Activated CD4-positive, alpha-beta T cell treated with anti-CD3 and anti-CD28 coated beads, Interleukin-2, amount 10 ng/mL, durations not matched to agents 24 days and 14 days (primary cell): ENCODE data around the gene WSCD1. TPM values are rescaled to one million over a fixed set of nuclear protein-coding genes. Genes with fewer than 3 reads are reported as not detected.

Source experiments
- DNase-seq: peaks from one replicate; pipeline ENCODE4 v3.0.0; 2022
- H3K27ac Mint-ChIP-seq: one replicate; pipeline ENCODE4 v1.8.0; 2022; ENCODE audit warnings: mild to moderate bottlenecking, mixed read lengths
- H3K27me3 Mint-ChIP-seq: one replicate; pipeline ENCODE4 v1.8.0; 2022; ENCODE audit warnings: mixed read lengths
- H3K36me3 Mint-ChIP-seq: one replicate; pipeline ENCODE4 v1.8.0; 2022; ENCODE audit warnings: low read depth, mild to moderate bottlenecking, mixed read lengths
- H3K4me1 Mint-ChIP-seq: one replicate; pipeline ENCODE4 v1.8.0; 2021; ENCODE audit warnings: mixed read lengths
- H3K4me3 Mint-ChIP-seq: one replicate; pipeline ENCODE4 v1.8.0; 2022; ENCODE audit warnings: mild to moderate bottlenecking, moderate library complexity, mixed read lengths
- H3K9me3 Mint-ChIP-seq: one replicate; pipeline ENCODE4 v1.8.0; 2021; ENCODE audit warnings: mixed read lengths
- intact Hi-C: fragments of 100-400 bp; cut with micrococcal nuclease; formaldehyde crosslinking; loops from one replicate; pipeline ENCODE4 v1.15.1; 2023
- total RNA-seq: library from RNA; stranded (reverse); gene quantifications from 2 replicates; pipeline ENCODE4 v1.2.3, GENCODE V29; 2022

WSCD1 gene
- total RNA-seq, 1 donor from 2014 or later: not detected

- Mint-ChIP-seq H3K36me3 (no peaks in the 10 kb centered on the region), H3K9me3 (no peaks in the 10 kb centered on the region), H3K27ac (no peak overlapping the region)
These were observed 14.4 kb downstream of the WSCD1 start for GRCh38 chr17:6084311-6085161.

GRCh38 chr17:6085812-6086211, 15.6 kb downstream of the WSCD1 start:
- Mint-ChIP-seq H3K4me1 (no peaks in the 10 kb centered on the region), H3K36me3 (no peaks in the 10 kb centered on the region), H3K27ac (no peak overlapping the region), H3K27me3 (no peaks in the 10 kb centered on the region), H3K4me3 (no peak overlapping the region), H3K9me3 (no peaks in the 10 kb centered on the region)
- no peak for DNase-seq
- intact Hi-C loops: no loop called here

More at GRCh38 chr17:6084311-6085161, 14.4 kb downstream of the WSCD1 start:
- H3K27me3 Mint-ChIP-seq: no peaks in the 10 kb centered on the region
- no peak overlapping the region for H3K4me3 Mint-ChIP-seq
- intact Hi-C loops: no loop called here
- no peaks in the 10 kb centered on the region for H3K4me1 Mint-ChIP-seq
- no peak for DNase-seq

GRCh38 chr17:6086603-6087400, 16.6 kb downstream of the WSCD1 start:
- DNase-seq: no peak
- intact Hi-C loops: no loop called here
- Mint-ChIP-seq H3K27ac (no peak overlapping the region), H3K36me3 (no peaks in the 10 kb centered on the region), H3K4me3 (no peak overlapping the region), H3K9me3 (no peaks in the 10 kb centered on the region), H3K27me3 (no peaks in the 10 kb centered on the region), H3K4me1 (no peaks in the 10 kb centered on the region)

- H3K4me3 Mint-ChIP-seq: no peak overlapping the region
- H3K4me1 Mint-ChIP-seq: no peaks in the 10 kb centered on the region
- intact Hi-C loops: no loop called here
- H3K36me3 Mint-ChIP-seq: no peaks in the 10 kb centered on the region
- H3K27me3 Mint-ChIP-seq: no peaks in the 10 kb centered on the region
- DNase-seq: no peak
- H3K9me3 Mint-ChIP-seq: no peaks in the 10 kb centered on the region
- no peak overlapping the region for H3K27ac Mint-ChIP-seq
These were observed 18.0 kb downstream of the WSCD1 start for GRCh38 chr17:6088141-6088540.

GRCh38 chr17:6090253-6090652, 20.1 kb downstream of the WSCD1 start:
- no peak overlapping the region for H3K4me3 Mint-ChIP-seq
- intact Hi-C loops: no loop called here

GRCh38 chr17:6092182-6092902, 22.2 kb downstream of the WSCD1 start:
- Mint-ChIP-seq H3K27ac (no peak overlapping the region), H3K4me1 (no peaks in the 10 kb centered on the region), H3K9me3 (no peaks in the 10 kb centered on the region), H3K36me3 (no peaks in the 10 kb centered on the region), H3K4me3 (no peak overlapping the region), H3K27me3 (no peaks in the 10 kb centered on the region)
- no peak for DNase-seq
- intact Hi-C loops: no loop called here

More at GRCh38 chr17:6090253-6090652, 20.1 kb downstream of the WSCD1 start:
- Mint-ChIP-seq H3K9me3 (no peaks in the 10 kb centered on the region), H3K4me1 (no peaks in the 10 kb centered on the region), H3K27ac (no peak overlapping the region), H3K36me3 (no peaks in the 10 kb centered on the region), H3K27me3 (no peaks in the 10 kb centered on the region)
- DNase-seq: no peak

GRCh38 chr17:6092903-6093468, 22.8 kb downstream of the WSCD1 start:
- Mint-ChIP-seq H3K27ac (no peak overlapping the region), H3K4me1 (no peaks in the 10 kb centered on the region), H3K27me3 (no peaks in the 10 kb centered on the region), H3K4me3 (no peak overlapping the region), H3K9me3 (no peaks in the 10 kb centered on the region), H3K36me3 (no peaks in the 10 kb centered on the region)
- intact Hi-C loops: no loop called here
- no peak for DNase-seq

GRCh38 chr17:6094453-6094852, 24.3 kb downstream of the WSCD1 start:
- Mint-ChIP-seq H3K36me3 (no peaks in the 10 kb centered on the region), H3K4me1 (no peaks in the 10 kb centered on the region), H3K4me3 (no peak overlapping the region), H3K27ac (no peak overlapping the region), H3K9me3 (no peaks in the 10 kb centered on the region), H3K27me3 (no peaks in the 10 kb centered on the region)
- intact Hi-C loops: no loop called here
- DNase-seq: no peak

GRCh38 chr17:6094926-6095325, 24.7 kb downstream of the WSCD1 start:
- no peaks in the 10 kb centered on the region for H3K9me3 Mint-ChIP-seq
- H3K36me3 Mint-ChIP-seq: no peaks in the 10 kb centered on the region
- DNase-seq: no peak
- no peak overlapping the region for H3K4me3 Mint-ChIP-seq
- no peak overlapping the region for H3K27ac Mint-ChIP-seq
- H3K27me3 Mint-ChIP-seq: no peaks in the 10 kb centered on the region
- intact Hi-C loops: no loop called here
- H3K4me1 Mint-ChIP-seq: no peaks in the 10 kb centered on the region

GRCh38 chr17:6095501-6095900, 25.3 kb downstream of the WSCD1 start:
- no peak overlapping the region for H3K4me3 Mint-ChIP-seq
- no peaks in the 10 kb centered on the region for H3K27me3 Mint-ChIP-seq
- H3K27ac Mint-ChIP-seq: no peak overlapping the region
- no peaks in the 10 kb centered on the region for H3K36me3 Mint-ChIP-seq
- no peaks in the 10 kb centered on the region for H3K9me3 Mint-ChIP-seq
- H3K4me1 Mint-ChIP-seq: no peaks in the 10 kb centered on the region
- intact Hi-C loops: no loop called here
- DNase-seq: no peak

- intact Hi-C loops: no loop called here
- Mint-ChIP-seq H3K27ac (no peak overlapping the region), H3K27me3 (peaks cover 2% of the 10 kb centered on the region), H3K4me1 (no peaks in the 10 kb centered on the region), H3K36me3 (no peaks in the 10 kb centered on the region), H3K9me3 (no peaks in the 10 kb centered on the region), H3K4me3 (no peak overlapping the region)
- DNase-seq: no peak
These were observed 26.2 kb downstream of the WSCD1 start for GRCh38 chr17:6096201-6097004.

GRCh38 chr17:6097005-6097279, 26.8 kb downstream of the WSCD1 start:
- no peaks in the 10 kb centered on the region for H3K36me3 Mint-ChIP-seq
- intact Hi-C loops: no loop called here
- H3K9me3 Mint-ChIP-seq: no peaks in the 10 kb centered on the region
- H3K4me3 Mint-ChIP-seq: no peak overlapping the region
- no peak for DNase-seq
- no peaks in the 10 kb centered on the region for H3K4me1 Mint-ChIP-seq
- H3K27me3 Mint-ChIP-seq: peaks cover 2% of the 10 kb centered on the region
- H3K27ac Mint-ChIP-seq: no peak overlapping the region

GRCh38 chr17:6098050-6098822, 28.1 kb downstream of the WSCD1 start:
- Mint-ChIP-seq H3K9me3 (no peaks in the 10 kb centered on the region), H3K4me1 (no peaks in the 10 kb centered on the region), H3K27me3 (peaks cover 2% of the 10 kb centered on the region), H3K36me3 (no peaks in the 10 kb centered on the region), H3K27ac (no peak overlapping the region), H3K4me3 (no peak overlapping the region)
- no peak for DNase-seq
- intact Hi-C loops: no loop called here
